ENCODE data around the gene CFAP141. TPM values are rescaled to one million over a fixed set of nuclear protein-coding genes. Genes with fewer than 3 reads are reported as not detected.
"Not testable (repeated sequence)": the region's sequence is repeated elsewhere in the genome, so short reads cannot be mapped to it uniquely, and the experiment has no call there.

The CFAP141 gene
- not detected in 2 replicates for total RNA-seq

DNA sequence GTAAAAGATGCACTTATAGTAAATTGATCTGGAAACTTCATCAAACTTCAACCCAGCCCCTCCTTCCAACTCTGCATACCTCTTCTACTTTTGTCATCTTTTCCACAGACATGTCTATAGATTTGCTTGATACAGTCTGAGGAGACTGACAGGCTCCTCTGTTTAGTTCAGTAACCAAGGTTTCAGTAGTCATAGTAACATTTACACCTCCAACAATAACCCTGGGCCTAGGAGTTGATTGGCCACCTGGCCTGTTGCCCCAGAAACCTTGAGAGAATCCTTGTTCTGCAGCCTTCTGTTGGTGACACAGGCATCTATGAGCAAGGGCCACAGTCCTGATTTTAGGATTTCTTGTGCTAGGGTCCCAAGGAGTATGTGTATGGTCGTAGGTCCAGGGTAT, at the start of gene CFAP141:
CFAP141 (minus strand) TSS at position 138 of the 400 bp plus-strand sequence; CDS start at position 112, 26 bp downstream.
- no peak for DNase-seq (ENCODE audit: extremely low read depth, low read depth, low spot score)

DNA sequence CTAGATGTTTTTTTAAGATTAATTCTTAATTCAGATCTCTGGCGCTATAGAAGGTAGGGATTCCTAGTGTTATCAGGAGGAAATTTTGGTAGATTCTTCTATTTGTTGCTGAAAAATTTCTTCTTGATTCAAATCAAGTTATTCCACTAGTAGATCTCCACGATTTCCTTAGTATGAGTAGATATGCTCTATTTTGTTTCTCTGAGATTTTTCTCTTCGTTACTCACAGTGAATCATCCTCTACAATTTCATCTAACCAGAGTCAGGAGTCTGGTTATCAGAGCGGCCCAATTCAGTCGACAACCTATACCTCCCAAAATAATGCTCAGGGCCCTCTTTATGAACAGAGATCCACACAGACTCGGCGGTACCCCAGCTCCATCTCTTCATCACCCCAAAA, 47.5 kb upstream of the CFAP141 start:
- DNase-seq (ENCODE audit: extremely low read depth, low read depth, low spot score) = no peak

DNA sequence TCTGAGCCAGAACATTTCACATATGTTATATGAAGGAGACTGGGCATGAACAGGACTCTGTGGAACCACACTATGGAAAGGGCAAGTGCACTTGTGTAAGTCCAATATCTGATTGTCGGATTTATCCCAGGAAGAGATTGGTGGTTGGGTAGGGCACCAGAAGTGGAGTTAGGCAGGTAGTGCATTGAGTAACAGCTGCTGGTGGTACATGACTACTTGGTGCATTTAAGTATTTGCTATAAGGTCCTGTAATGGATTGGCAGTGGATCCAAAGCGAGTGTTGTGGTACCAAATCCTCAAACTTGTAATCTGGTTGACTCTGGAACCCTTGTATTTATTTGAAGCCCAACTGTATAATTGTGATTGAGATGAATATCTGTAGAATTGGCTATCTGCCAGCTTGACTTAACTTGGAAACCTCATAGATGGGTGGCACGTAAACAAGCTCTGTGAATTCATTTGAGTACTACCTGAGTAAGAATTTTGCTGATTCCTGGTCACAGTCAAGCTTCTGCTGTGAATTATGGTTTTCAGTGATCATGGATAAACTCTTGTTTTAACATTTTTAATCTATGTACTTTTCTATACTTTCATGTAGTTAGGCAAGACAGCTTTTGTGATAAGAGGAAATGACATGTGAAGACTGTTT, 35.7 kb upstream of the CFAP141 start:
- DNase-seq (ENCODE audit: extremely low read depth, low read depth, low spot score) = no peak

DNA sequence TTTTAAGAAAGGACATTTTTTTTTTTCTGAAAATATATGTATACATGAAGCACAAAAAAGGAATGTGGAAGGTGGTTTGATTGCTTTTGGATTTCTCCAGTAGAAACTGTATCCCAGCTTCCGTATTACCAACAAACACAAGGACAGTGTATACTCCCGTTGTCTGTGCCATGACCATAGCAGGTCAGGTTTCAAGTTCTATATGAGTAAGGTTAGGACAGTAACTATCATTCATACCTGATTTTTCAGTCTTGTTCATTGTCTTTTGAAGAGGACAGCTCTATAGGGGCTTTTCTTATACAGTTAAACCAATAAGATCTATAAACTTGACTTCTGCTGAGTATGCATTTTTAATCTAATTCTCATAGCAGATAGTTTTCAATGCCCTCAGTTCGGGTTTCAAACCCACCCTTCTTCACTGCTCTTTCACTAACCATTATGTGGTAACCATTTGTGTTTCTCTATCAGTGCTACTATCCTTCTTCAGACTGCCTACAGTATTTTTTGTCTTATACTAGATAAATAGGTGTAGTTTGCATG, 34.2 kb upstream of the CFAP141 start:
- DNase-seq (ENCODE audit: extremely low read depth, low read depth, low spot score) = no peak

DNA sequence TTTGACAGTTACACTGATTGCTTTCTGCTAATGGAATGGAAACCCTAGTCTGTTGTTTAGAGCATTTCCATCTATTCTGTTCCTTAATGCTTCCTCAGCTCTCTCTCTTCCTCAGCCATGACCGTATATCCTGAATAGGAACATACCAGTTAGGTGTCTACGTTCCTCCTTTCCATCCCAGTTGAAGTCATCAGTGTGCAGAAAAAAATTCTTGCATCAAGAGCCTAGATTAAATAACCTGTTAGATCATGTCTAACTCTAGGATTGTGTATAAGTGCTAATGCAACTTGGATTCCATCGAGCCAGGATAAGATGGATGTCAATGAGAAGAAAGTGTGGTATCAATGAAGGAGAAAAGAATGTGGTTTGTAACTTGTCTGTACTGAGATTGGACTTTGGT, 33.4 kb upstream of the CFAP141 start:
- DNase-seq (ENCODE audit: extremely low read depth, low read depth, low spot score) = no peak

DNA sequence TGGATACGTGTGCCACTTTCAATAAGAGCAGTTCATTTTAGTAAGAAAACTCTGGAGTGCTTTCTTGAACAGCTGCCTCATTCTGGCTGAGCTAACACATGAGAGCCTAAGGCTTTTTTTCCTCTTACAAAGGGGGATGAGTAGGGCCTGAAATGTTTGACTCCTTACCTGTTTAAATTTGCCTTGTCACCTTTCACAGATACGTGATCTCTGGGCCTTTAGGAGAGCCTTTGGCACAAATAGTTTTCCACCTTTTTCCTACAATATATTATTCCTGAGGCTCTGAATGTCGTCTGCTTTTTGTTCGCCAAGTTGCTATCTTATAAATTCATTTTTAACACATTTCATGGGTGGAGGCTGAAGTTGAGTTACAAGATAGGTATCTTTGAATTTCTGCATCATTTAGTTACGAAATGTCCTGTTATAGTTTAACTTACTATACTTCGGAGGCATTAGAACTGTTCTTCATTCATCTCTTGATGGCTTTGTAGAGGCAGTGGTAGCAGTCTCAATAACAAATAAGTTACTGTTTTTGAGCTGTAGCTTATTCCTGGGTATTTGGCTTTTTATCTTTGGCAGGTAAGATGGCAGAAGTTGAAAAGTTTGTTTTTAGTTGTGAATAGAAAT, 31.9 kb upstream of the CFAP141 start:
- no peak for DNase-seq (ENCODE audit: extremely low read depth, low read depth, low spot score)

DNA sequence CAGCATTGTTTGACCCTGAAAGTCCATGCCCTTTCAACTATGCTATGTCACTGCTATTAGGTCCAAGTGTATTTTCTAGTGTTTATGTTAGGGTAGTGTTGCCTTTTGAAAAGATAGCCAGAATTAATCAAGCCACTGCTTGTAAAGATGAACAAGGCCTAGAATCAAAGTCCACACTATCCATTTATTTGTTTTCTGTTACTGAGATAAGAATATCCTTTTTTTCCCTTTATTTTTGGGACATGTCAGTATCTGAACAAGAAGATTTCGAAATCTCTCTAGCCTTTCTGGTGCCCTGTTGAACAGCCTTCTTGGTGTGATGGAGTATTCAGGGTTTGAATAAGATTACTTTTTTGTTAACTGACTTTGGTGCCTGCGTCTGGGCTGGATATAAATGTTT, 31.3 kb upstream of the CFAP141 start:
- DNase-seq (ENCODE audit: extremely low read depth, low read depth, low spot score) = no peak

DNA sequence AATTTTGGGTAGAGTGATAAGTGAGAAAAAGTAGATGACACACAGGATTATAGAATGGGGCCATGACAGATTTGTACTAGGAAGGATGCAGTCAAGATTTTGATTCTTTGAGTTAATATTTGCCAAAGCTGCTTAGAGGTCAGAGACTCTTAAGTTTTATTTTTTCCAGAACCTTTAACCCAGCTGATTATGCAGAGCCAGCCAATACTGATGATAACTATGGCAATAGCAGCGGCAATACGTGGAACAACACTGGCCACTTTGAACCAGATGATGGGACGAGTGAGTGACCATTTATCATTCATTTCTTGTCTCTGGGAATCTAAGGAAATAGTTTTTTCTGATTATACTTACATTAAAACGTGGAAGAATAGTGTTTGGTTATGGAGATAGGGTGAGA, 30.7 kb upstream of the CFAP141 start:
- no peak for DNase-seq (ENCODE audit: extremely low read depth, low read depth, low spot score)

DNA sequence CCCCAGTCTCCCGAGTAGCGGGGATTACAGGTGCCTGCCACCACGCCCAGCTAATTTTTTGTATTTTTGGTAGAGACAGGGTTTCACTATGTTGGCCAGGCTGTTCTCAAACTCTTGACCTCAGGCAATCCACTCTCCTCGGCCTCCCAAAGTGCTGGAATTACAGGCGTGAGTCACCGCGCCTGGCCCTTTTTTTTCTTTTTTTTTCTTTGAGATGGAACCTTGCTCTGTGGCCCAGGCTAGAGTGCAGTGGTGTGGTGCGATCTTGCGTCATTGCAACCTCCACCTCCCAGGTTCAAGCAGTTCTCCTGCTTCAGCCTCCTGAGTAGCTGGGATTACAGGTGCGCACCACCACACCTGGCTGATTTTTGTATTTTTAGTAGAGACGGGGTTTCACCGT, 27.0 kb upstream of the CFAP141 start:
- not testable (repeated sequence) for DNase-seq (ENCODE audit: extremely low read depth, low read depth, low spot score)

DNA sequence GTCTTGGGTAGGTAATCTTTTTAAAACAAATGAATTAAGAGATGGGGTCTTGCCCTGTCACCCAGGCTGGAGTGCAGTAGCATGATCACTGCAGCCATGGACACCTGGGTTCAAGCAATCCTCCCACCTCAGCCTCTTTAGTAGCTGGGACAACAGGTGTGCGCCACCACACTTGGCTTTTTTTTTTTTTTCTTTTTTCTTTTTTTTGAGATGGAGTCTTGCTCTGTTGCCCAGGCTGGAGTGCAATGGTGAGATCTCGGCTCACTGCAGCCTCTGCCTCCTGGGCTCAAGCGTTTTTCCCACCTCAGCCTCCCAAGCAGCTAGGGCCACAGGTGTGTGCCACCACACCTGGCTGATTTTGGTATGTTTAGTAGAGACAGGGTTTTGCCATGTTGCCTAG, 25.0 kb upstream of the CFAP141 start:
- not testable (repeated sequence) for DNase-seq (ENCODE audit: extremely low read depth, low read depth, low spot score)

DNA sequence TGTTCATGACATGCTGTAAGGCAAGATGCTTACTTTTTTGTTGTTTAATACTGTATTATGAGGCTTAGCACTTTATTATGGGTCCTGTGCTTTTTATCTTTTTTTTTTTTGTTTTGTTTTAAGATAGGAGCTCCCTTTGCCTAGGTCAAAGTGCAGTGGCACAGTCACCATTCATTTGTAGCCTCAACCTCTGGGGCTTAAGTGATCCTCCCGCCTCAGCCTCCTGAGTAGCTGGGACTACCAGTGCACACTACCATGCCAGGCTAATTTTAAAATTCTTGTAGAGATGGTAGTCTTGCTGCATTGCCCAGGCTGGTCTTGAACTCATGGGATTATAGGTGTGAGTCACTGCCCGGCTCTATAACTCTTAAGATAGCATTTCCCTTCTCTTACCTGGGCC, 19.2 kb upstream of the CFAP141 start:
- DNase-seq (ENCODE audit: extremely low read depth, low read depth, low spot score) = no peak

DNA sequence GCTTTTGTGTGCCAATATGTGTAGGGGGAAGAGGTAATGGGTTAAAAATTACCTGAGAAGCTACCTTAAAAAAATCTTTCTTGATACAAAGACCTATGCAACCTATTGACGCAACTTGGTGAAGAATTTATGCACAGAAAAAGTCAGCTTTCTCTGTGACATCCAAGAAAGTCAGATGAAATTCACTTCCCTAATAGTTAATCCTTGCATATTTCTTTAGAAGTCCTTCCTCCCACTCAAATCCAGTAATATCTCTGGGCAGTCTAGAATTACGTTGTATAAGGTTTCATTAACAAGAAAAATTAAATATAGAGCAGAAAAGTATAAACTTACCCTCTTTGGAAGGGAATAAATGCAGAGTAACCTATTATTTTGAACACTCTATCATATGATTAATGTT, 17.5 kb upstream of the CFAP141 start:
- no peak for DNase-seq (ENCODE audit: extremely low read depth, low read depth, low spot score)

DNA sequence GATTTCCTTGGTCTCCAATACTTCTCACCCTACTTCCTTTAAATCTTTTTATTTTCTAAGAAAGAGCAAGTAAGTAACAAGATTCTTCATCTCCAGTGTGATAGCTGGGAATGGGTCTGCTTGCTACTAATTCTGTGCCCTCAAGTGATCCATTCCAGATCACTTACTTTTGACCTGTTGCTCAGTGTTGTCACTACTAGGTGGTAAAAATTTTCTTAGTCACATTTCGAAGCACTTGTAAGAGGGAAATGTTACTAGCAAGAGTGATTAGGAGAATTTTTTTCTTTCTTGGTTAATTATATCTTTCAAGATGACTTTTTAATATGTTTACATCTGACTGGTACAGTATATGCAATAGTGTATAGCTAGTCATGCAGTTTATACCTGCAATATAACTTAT, 16.8 kb upstream of the CFAP141 start:
- no peak for DNase-seq (ENCODE audit: extremely low read depth, low read depth, low spot score)

DNA sequence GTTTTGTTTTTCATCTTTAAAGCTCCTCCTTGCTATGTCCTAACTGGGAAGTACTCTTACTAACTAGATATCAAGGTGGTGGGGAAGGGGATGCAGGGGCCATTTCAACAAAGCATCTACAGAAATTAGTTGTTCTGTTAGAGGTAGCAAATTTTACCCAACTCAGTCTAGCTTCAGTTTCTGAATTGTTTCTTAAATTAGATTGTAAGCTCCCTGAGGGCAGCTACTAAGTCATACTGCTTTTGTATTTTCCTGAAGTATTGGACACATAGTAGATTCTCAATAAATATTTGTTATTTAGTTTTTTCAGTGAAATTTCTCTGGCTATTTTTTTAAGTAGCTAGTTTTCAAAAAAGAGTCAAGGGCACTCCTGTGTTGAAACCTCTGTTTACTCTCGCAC, 16.4 kb upstream of the CFAP141 start:
- DNase-seq (ENCODE audit: extremely low read depth, low read depth, low spot score) = no peak

DNA sequence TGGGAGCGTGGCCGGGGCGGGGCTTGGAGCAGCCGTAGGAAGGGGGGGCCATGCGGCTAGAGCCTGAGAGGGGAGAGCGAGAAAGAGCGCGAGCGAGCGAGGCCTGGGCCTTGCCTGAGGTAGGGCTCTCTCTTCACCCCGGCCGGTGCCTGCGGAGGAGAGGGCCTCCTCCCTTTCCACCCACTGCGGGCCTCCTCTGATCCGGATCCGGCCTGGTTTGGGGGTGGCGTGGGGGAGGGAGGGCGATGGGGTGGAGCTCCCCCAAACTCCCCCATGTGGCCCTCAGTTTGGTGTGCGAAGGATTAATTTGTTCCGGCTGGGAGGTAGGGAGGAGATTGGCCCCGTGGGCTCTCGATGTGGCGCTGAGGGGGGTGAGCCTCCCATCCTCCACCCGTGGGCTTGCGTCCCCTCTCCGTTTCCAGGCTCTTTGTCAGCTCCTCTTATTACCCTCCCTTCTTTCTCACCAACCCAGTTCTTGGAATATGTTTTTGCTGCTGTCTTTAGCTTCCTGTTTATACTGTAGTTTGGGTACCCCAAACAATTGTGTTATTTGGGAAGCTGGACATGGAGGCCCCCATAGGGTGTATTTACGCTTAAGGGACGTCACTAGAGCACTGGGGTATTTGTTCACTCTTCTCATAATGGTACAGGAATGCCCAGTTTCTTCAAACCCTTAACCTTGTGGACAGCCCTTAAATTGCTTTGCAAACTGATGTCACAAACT, 15.3 kb upstream of the CFAP141 start:
- DNase-seq (ENCODE audit: extremely low read depth, low read depth, low spot score) = no peak

DNA sequence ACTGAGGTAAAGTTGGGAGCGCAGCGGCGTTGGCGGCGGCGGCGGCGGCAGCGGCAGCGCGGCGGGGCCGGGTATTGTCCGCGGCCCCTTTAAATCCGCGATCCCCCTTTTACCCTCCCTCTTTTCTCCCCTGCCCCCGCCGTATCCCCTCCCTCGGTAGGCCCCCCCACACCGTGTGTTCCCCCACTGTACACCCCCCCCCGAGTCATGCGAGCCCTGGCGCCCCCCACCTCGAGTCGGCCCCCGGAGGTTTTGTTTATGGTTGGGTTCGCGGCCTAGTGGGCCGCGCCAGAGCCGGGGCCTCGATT, 14.8 kb upstream of the CFAP141 start:
- DNase-seq (ENCODE audit: extremely low read depth, low read depth, low spot score) = no peak

DNA sequence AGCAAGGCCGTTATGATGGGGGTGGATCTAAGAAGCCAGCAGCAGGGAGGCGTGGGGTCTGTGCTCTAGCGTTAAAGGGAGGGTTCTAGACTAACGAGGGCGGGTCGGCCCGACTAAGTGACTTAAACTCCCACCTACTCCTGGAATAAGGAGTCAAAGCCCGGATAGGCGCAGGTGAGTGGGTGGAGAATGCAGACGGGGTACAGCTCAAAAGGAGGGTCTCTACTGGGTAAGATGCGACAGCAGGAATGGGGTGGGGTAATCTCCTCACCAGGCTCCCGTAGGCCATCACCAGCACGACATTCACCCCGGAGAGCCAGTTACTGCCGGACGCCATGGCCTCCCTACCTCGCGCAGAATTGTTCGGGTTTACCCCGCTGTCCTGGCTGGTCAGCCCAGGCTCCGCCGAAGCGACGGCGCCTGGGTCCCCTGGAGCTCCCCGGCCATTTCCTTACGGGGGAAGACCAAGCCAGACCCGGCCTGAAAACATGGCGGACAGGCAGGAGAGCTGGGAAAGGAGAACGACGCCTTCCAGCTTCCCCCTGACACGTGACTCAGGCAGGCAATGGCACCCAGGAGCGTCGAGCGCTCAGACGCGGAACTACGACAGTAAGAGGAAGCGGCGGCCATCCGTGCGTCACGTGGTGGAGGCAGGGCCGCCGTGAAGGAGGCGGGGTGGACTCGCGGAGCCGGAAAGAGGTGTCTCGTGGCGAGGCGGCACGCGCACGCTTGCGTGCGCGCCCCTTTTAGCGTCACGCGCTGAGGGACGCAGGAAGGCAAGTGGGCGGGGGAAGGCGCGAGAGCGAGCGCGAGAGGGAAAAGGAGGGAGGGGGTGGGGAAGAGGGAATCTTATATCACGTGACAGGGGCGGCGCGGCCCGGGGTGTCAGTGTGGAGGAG, 14.2 kb upstream of the CFAP141 start, which contains the start of gene UBAP2L:
UBAP2L (plus strand) TSS at position 885 of the 899 bp plus-strand sequence. CDS start 4,169 bp downstream, outside the sequence.
- peak; percentile 85 for DNase-seq (ENCODE audit: extremely low read depth, low read depth, low spot score)

DNA sequence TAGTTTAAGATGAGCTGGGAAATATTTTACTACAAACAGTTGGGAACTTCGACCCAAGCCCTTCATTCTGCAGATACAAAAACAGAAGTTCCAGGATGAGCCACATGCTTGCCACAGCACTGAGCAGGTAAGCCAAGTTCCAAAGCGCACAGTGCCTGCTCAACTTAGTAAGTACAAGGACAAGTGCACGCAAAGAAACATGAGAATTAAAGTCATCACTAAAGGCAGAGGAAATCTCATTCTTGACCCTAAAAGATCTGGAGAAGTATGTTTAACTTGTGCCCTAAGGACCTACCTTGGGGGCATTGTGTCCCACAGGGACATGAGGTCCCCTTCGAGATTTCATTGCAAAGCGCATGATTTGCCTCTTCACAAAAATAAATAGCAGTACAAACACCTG, 13.4 kb upstream of the CFAP141 start:
- DNase-seq (ENCODE audit: extremely low read depth, low read depth, low spot score) = no peak

DNA sequence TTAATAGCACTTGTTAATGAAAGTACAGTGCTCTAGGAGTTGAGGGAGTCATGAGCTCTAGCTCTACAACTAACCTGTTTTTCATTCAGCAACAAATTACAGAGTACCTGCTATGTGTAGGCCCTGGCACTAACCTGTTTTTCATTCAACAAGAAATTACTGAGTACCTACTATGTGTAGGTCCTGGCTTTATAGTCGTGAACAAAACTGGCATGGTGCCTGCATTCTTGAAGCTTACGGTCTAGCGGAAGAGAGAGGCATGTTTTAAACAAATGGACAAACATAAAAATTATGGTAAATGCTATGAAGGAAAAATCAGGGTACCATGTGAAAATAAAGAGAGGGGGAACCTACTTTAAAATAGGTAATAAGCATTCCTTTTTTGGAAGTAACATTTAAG, 12.4 kb upstream of the CFAP141 start:
- DNase-seq (ENCODE audit: extremely low read depth, low read depth, low spot score) = no peak

DNA sequence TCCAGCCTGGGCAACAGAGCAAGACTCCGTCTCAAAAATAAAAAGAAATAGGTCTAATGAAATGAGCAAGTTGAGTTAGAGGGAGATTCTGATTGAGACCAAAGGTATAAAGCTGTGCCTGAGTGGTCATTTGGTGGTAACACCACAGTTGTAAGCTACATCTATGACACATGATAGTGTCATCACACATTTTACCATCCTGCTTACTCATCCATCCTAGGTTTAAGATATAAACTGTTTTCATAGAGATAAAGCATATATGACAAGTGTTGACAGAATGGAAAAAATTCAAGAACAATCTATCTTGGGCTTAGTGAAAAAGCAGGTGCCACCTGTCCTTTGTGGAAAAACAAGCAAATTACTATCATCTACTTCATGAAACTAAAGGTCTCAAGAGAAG, 7.1 kb upstream of the CFAP141 start:
- no peak for DNase-seq (ENCODE audit: extremely low read depth, low read depth, low spot score)

DNA sequence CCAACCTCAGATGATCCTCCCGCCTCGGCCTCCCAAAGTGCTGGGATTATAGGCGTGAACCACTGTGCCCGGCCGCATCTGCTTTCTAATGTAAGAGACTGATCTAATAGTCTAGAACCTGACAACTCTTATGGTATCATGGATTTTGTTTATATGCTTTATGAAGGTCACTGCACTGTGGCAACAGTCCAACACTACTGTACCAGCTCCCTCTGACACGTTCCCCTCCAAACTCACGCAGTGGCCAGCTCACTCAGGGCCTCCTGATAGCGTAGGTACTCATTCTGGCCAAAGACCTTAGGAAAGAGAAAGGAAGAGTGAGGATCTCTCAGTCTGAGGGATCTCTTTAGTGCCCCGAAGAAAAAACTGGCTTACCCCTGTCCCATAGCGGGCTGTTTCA, 6.0 kb upstream of the CFAP141 start:
- no peak for DNase-seq (ENCODE audit: extremely low read depth, low read depth, low spot score)

Measured in glomerular endothelial cell (primary cell).